ENCODE results near the gene EEF1G.
"Not testable (repeated sequence)": the region's sequence is repeated elsewhere in the genome, so short reads cannot be mapped to it uniquely, and the experiment has no call there.

Gene EEF1G

GRCh38 chr11:62591448-62592145 lies 17.9 kb upstream of the EEF1G start, which contains the start of gene TUT1:
TSS of gene TUT1 (minus strand) at chr11:62591523. CDS start at chr11:62591485, 38 bp downstream.
- Histone ChIP-seq H3K9me3 (ENCODE audit: control insufficient read depth in 1 of 2, low read length in 2 of 2) (no peaks in the 10 kb centered on the region), H3K4me1 (ENCODE audit: control insufficient read depth in 1 of 2, insufficient read depth in 2 of 2, low read length in 2 of 2) (peaks cover 14 to 33% of the 10 kb centered on the region in 2 donors), H3K36me3 (ENCODE audit: control insufficient read depth in 1 of 2, insufficient read depth in 2 of 2, low read length in 2 of 2) (peaks cover 41 to 52% of the 10 kb centered on the region in 2 donors), H3K27me3 (ENCODE audit: low read depth, low read length) (no peaks in the 10 kb centered on the region), H3K4me3 (ENCODE audit: low read depth in 1 of 2, low read length in 2 of 2) (peak within 1 kb of the TSS; percentile 79 to 99), H3K27ac (ENCODE audit: low read length) (peak within 1 kb of the TSS; percentile 97)

GRCh38 chr11:62588966-62589637 lies 15.4 kb upstream of the EEF1G start:
- H3K36me3 ChIP-seq (ENCODE audit: control insufficient read depth in 1 of 2, insufficient read depth in 2 of 2, low read length in 2 of 2): peaks cover 17 to 35% of the 10 kb centered on the region in 2 donors

DNA sequence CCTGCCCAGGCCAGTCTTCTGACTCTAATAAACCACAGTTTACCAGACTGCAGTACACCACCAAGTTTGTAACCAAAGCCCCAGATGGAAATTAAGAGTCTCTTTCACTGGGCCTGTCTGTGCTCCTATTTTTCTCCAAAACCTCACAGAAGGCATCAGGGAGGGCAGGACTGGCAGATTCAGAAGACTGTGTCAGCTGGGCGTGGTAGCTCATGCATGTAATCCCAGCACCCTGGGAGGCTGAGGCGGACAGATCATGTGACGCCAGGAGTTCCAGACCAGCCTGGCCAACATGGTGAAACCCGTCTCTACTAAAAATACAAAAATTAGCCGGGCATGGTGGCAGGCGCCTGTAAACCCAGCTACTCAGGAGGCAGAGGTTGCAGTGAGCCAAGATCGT lies 11.7 kb upstream of the EEF1G start:
- not testable (repeated sequence) for H3K27me3 ChIP-seq (ENCODE audit: low read depth, low read length); H3K9me3 ChIP-seq (ENCODE audit: control insufficient read depth in 1 of 2, low read length in 2 of 2); H3K27ac ChIP-seq (ENCODE audit: low read length); H3K4me3 ChIP-seq (ENCODE audit: low read depth in 1 of 2, low read length in 2 of 2)
- Histone ChIP-seq H3K4me1 (ENCODE audit: control insufficient read depth in 1 of 2, insufficient read depth in 2 of 2, low read length in 2 of 2) (peaks cover 0 to 11% of the 10 kb centered on the region in 2 donors), H3K36me3 (ENCODE audit: control insufficient read depth in 1 of 2, insufficient read depth in 2 of 2, low read length in 2 of 2) (peaks cover 10 to 39% of the 10 kb centered on the region in 2 donors)

More at GRCh38 chr11:62588966-62589637, 15.4 kb upstream of the EEF1G start:
- H3K4me3 ChIP-seq (ENCODE audit: low read depth in 1 of 2, low read length in 2 of 2): no peak overlapping the region
- H3K9me3 ChIP-seq (ENCODE audit: control insufficient read depth in 1 of 2, low read length in 2 of 2): no peaks in the 10 kb centered on the region
- no peak overlapping the region for H3K27ac ChIP-seq (ENCODE audit: low read length)
- no peaks in the 10 kb centered on the region for H3K27me3 ChIP-seq (ENCODE audit: low read depth, low read length)
- peaks cover 14 to 33% of the 10 kb centered on the region in 2 donors for H3K4me1 ChIP-seq (ENCODE audit: control insufficient read depth in 1 of 2, insufficient read depth in 2 of 2, low read length in 2 of 2)

GRCh38 chr11:62581735-62582134 lies 8.0 kb upstream of the EEF1G start:
- H3K27ac ChIP-seq (ENCODE audit: low read length); H3K27me3 ChIP-seq (ENCODE audit: low read depth, low read length); H3K4me1 ChIP-seq (ENCODE audit: control insufficient read depth in 1 of 2, insufficient read depth in 2 of 2, low read length in 2 of 2); H3K9me3 ChIP-seq (ENCODE audit: control insufficient read depth in 1 of 2, low read length in 2 of 2); H3K4me3 ChIP-seq (ENCODE audit: low read depth in 1 of 2, low read length in 2 of 2): not testable (repeated sequence)
- H3K36me3 ChIP-seq (ENCODE audit: control insufficient read depth in 1 of 2, insufficient read depth in 2 of 2, low read length in 2 of 2): peaks cover under 1 to 47% of the 10 kb centered on the region in 2 donors

DNA sequence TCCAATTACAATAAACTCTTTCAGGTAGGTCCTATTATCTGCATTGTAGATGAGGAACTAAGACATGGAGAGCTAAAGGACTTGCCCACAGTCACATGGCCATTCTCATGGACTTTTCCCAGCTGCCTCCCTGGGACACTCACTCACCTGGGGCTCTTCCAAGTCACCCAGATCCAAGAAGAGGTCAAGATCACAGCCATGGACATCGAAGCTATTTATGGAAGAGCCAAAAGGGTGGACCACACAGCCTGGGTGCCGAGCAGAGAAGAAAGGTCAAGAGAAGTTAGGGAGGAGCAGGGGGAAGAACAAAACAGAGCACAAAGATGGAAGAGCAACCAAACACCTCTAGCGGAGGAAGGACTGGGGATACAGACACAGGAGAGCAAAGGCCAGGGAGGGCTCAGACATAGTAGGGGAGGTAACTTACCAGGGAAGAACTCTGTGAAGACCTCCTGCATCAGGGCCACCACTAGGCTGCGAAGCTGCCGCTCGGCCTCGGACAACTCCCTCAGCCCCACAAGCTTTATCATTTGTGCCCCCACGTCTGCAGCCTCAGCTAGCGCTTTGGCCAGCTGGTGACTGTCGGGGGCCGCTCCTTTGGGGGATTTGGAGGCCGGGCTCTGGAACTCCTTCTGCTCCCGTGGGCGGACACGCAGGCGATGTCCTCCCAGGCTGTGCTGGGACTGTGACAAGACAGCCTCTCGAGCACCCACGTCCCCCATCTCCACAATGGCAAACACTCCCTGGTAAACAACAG lies 7.4 kb upstream of the EEF1G start:
- Histone ChIP-seq H3K36me3 (ENCODE audit: control insufficient read depth in 1 of 2, insufficient read depth in 2 of 2, low read length in 2 of 2) (peaks cover 7 to 48% of the 10 kb centered on the region in 2 donors), H3K27ac (ENCODE audit: low read length) (no peak overlapping the region), H3K27me3 (ENCODE audit: low read depth, low read length) (no peaks in the 10 kb centered on the region), H3K4me1 (ENCODE audit: control insufficient read depth in 1 of 2, insufficient read depth in 2 of 2, low read length in 2 of 2) (peaks cover 0 to under 1% of the 10 kb centered on the region in 2 donors), H3K9me3 (ENCODE audit: control insufficient read depth in 1 of 2, low read length in 2 of 2) (no peaks in the 10 kb centered on the region), H3K4me3 (ENCODE audit: low read depth in 1 of 2, low read length in 2 of 2) (no peak overlapping the region)

DNA sequence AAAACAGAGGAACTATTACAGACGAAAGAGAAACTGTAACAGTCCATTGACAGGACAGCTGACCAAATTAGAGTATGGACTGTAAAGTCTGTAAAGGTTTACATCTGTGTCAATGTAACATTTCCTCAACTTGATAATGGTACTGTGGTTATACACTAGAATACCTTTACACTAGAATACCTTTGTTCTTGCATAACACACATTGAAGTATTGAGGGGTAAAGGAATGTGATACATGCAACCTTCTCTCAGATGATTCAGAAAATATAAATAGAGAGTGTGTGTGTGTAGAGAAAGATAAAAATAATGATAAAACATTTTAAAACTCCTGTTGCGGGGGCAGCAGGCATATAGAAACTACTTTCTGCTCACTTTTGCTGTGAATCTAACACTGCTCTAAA lies 5.6 kb upstream of the EEF1G start:
- H3K27me3 ChIP-seq (ENCODE audit: low read depth, low read length): no peaks in the 10 kb centered on the region
- H3K4me3 ChIP-seq (ENCODE audit: low read depth in 1 of 2, low read length in 2 of 2): no peak overlapping the region
- H3K9me3 ChIP-seq (ENCODE audit: control insufficient read depth in 1 of 2, low read length in 2 of 2): no peaks in the 10 kb centered on the region
- H3K27ac ChIP-seq (ENCODE audit: low read length): no peak overlapping the region
- H3K36me3 ChIP-seq (ENCODE audit: control insufficient read depth in 1 of 2, insufficient read depth in 2 of 2, low read length in 2 of 2): peaks cover 9 to 48% of the 10 kb centered on the region in 2 donors
- peaks cover 0 to 19% of the 10 kb centered on the region in 2 donors for H3K4me1 ChIP-seq (ENCODE audit: control insufficient read depth in 1 of 2, insufficient read depth in 2 of 2, low read length in 2 of 2)

DNA sequence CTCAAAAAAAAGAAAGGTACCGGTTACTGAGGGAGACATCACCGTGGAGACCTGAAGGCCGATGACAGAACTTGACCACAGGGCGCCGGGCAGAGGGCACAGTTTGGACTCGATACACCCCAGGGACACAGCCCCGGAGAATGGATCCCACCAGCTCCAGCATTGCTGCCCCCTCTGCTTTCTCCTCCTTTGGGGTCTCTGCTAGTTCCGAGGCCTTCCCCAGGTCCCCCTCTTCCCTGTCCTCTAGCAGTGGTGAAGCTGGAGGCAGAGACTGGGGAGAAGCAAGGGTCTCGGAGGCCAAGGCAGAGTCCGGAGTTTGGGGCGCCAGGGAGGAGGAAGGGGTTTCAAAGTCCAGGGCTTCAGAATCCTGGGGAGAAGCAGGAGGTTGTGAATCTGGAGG lies 4.8 kb upstream of the EEF1G start:
- Histone ChIP-seq H3K9me3 (ENCODE audit: control insufficient read depth in 1 of 2, low read length in 2 of 2) (no peaks in the 10 kb centered on the region), H3K4me3 (ENCODE audit: low read depth in 1 of 2, low read length in 2 of 2) (no peak overlapping the region), H3K36me3 (ENCODE audit: control insufficient read depth in 1 of 2, insufficient read depth in 2 of 2, low read length in 2 of 2) (peaks cover 9 to 49% of the 10 kb centered on the region in 2 donors), H3K27ac (ENCODE audit: low read length) (no peak overlapping the region), H3K27me3 (ENCODE audit: low read depth, low read length) (no peaks in the 10 kb centered on the region), H3K4me1 (ENCODE audit: control insufficient read depth in 1 of 2, insufficient read depth in 2 of 2, low read length in 2 of 2) (peaks cover 0 to 19% of the 10 kb centered on the region in 2 donors)

DNA sequence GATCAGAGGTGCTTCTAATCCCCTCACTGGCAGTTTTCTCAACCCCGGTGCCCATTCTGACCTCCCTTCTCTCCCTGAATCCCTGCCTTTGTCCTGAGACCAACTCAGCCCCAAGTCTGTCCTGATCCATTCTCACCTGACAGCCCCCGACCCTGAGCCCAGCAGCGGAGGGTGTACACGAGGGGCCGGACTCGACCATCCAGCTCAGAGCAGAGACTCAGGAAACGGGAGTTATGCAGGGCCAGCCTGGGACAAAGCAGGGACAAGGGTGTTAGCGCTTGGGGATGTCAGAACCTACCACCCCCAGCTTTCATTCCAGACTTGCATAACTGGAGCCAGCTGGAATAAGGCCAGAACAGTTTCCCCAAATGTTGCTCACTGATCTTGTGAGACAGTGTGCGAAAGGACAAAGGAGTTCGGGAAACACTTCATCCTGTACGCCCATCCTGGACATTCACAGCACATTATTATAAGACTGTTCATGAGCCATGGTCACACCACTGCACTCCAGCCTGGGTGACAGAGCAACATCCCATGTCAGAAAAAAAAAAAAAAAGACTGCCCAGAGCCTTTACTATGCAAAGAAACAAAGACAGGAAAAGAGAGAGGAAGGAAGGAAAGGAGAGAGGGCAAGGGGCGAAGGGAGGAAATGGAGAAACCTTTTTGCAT lies 3.5 kb upstream of the EEF1G start:
- Histone ChIP-seq H3K9me3 (ENCODE audit: control insufficient read depth in 1 of 2, low read length in 2 of 2) (no peaks in the 10 kb centered on the region), H3K36me3 (ENCODE audit: control insufficient read depth in 1 of 2, insufficient read depth in 2 of 2, low read length in 2 of 2) (peaks cover 9 to 50% of the 10 kb centered on the region in 2 donors), H3K4me1 (ENCODE audit: control insufficient read depth in 1 of 2, insufficient read depth in 2 of 2, low read length in 2 of 2) (peaks cover 0 to 27% of the 10 kb centered on the region in 2 donors), H3K27me3 (ENCODE audit: low read depth, low read length) (no peaks in the 10 kb centered on the region), H3K27ac (ENCODE audit: low read length) (peak overlapping the region; percentile 64), H3K4me3 (ENCODE audit: low read depth in 1 of 2, low read length in 2 of 2) (no peak overlapping the region)

DNA sequence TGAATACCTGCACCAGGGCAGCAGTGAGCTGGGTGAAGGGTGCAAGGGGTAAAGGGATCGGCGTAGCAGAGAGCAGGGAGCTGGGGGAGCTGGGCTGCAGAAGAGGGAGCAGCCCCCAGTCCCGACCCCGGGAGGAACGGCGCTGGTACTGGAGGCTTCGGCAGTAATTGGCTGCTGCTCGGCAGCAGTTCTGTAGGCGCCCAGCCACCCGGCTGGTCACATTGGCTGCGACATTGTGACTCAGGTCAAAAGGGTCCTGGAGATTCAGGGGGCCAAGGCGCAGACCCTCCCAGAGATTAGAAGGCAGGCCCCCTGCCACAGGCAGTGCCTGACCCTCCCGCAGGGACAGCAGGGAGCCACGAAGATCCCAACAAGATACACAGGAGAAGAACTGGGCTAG lies 2.1 kb upstream of the EEF1G start:
- no peak overlapping the region for H3K4me3 ChIP-seq (ENCODE audit: low read depth in 1 of 2, low read length in 2 of 2)
- no peaks in the 10 kb centered on the region for H3K9me3 ChIP-seq (ENCODE audit: control insufficient read depth in 1 of 2, low read length in 2 of 2)
- H3K27ac ChIP-seq (ENCODE audit: low read length): no peak overlapping the region
- H3K36me3 ChIP-seq (ENCODE audit: control insufficient read depth in 1 of 2, insufficient read depth in 2 of 2, low read length in 2 of 2): peaks cover 19 to 54% of the 10 kb centered on the region in 2 donors
- H3K4me1 ChIP-seq (ENCODE audit: control insufficient read depth in 1 of 2, insufficient read depth in 2 of 2, low read length in 2 of 2): peaks cover 3 to 30% of the 10 kb centered on the region in 2 donors
- H3K27me3 ChIP-seq (ENCODE audit: low read depth, low read length): no peaks in the 10 kb centered on the region

- H3K9me3 ChIP-seq (ENCODE audit: control insufficient read depth in 1 of 2, low read length in 2 of 2): no peaks in the 10 kb centered on the region
- H3K27me3 ChIP-seq (ENCODE audit: low read depth, low read length): no peaks in the 10 kb centered on the region
- H3K27ac ChIP-seq (ENCODE audit: low read length): peak overlapping the region; percentile 96
- H3K4me1 ChIP-seq (ENCODE audit: control insufficient read depth in 1 of 2, insufficient read depth in 2 of 2, low read length in 2 of 2): peaks cover 3 to 30% of the 10 kb centered on the region in 2 donors
- H3K36me3 ChIP-seq (ENCODE audit: control insufficient read depth in 1 of 2, insufficient read depth in 2 of 2, low read length in 2 of 2): peaks cover 24 to 57% of the 10 kb centered on the region in 2 donors
- H3K4me3 ChIP-seq (ENCODE audit: low read depth in 1 of 2, low read length in 2 of 2): peak overlapping the region; percentile 95
Measured at GRCh38 chr11:62575156-62575555, 1.5 kb upstream of the EEF1G start.

All from muscle layer of duodenum (tissue), 2 donors.